Loucy (cell line): ENCODE data around the gene GORASP1.

Experiments used
- H2AFZ ChIP-seq: fragments of 200-600 bp; sonication (generic); 2 replicates; pipeline ENCODE4 v1.6.0; 2016; ENCODE audit warnings: antibody characterized with exemption, mild to moderate bottlenecking, low read length, moderate library complexity
- H3F3A ChIP-seq: fragments of 200-600 bp; 2 replicates; pipeline ENCODE4 v1.6.0; 2016; ENCODE audit warnings: antibody characterized with exemption, low read depth, mild to moderate bottlenecking
- H3K27me3 ChIP-seq: fragments of 200-600 bp; sonication (generic); 2 replicates; pipeline ENCODE4 v1.6.1; 2014; ENCODE audit warnings: low read length, mild to moderate bottlenecking; ENCODE audit not compliant: insufficient read depth, poor library complexity, severe bottlenecking
- H3K36me3 ChIP-seq: fragments of 200-600 bp; sonication (generic); 2 replicates; pipeline ENCODE4 v1.6.1; 2016; ENCODE audit warnings: low read length; ENCODE audit not compliant: insufficient read depth
- H3K4me1 ChIP-seq: fragments of 200-600 bp; sonication (generic); 2 replicates; pipeline ENCODE4 v1.5.1; 2014; ENCODE audit warnings: low read length, mild to moderate bottlenecking; ENCODE audit not compliant: insufficient read depth, poor library complexity, severe bottlenecking
- H3K4me2 ChIP-seq: fragments of 200-600 bp; sonication (generic); 2 replicates; pipeline ENCODE4 v1.6.0; 2014; ENCODE audit warnings: antibody characterized with exemption, low read length, low read depth, mild to moderate bottlenecking; ENCODE audit not compliant: poor library complexity, severe bottlenecking
- H3K4me3 ChIP-seq: fragments of 200-600 bp; sonication (generic); 2 replicates; pipeline ENCODE4 v1.5.1; 2014; ENCODE audit warnings: low read length, mild to moderate bottlenecking, mixed read lengths; ENCODE audit not compliant: poor library complexity, severe bottlenecking
- H3K79me2 ChIP-seq: fragments of 200-600 bp; sonication (generic); 2 replicates; pipeline ENCODE4 v1.6.1; 2014; ENCODE audit warnings: low read length; ENCODE audit not compliant: insufficient read depth
- H3K9ac ChIP-seq: fragments of 200-600 bp; sonication (generic); 2 replicates; pipeline ENCODE4 v1.6.0; 2014; ENCODE audit warnings: mild to moderate bottlenecking, low read depth, low read length, moderate library complexity; ENCODE audit not compliant: poor library complexity, severe bottlenecking
- H3K9me2 ChIP-seq: fragments of 200-600 bp; sonication (generic); replicated peaks from 2 replicates; pipeline ENCODE4 v1.6.1; 2016; ENCODE audit warnings: low read depth, low read length, mixed read lengths
- H3K9me3 ChIP-seq: fragments of 200-600 bp; sonication (generic); 2 replicates; pipeline ENCODE4 v1.6.1; 2014; ENCODE audit warnings: mild to moderate bottlenecking, antibody characterized with exemption, low read length, low read depth; ENCODE audit not compliant: insufficient read depth
- H4K20me1 ChIP-seq: fragments of 200-600 bp; sonication (generic); 2 replicates; pipeline ENCODE4 v1.6.0; 2014; ENCODE audit warnings: antibody characterized with exemption, low read length, mild to moderate bottlenecking; ENCODE audit not compliant: insufficient read depth, poor library complexity, severe bottlenecking
- EZH2phosphoT487 ChIP-seq: fragments of 200-600 bp; IDR thresholded peaks from 2 replicates; pipeline ENCODE4 v1.6.1; 2018; ENCODE audit warnings: antibody characterized with exemption, mild to moderate bottlenecking, moderate library complexity, borderline replicate concordance
- TF ChIP-seq, protein P1 (sequence below): fragments of 200-600 bp; sonication (generic); conservative IDR thresholded peaks from 2 replicates; pipeline ENCODE4 v1.5.1; 2014; ENCODE audit warnings: mild to moderate bottlenecking, antibody characterized with exemption, low read length

The GORASP1 gene

GRCh38 chr3:39086144-39086543 lies 21.3 kb downstream of the GORASP1 start:
- no peaks in the 10 kb centered on the region for H3F3A ChIP-seq
- no peak overlapping the region for H3K4me3 ChIP-seq
- no peaks in the 10 kb centered on the region for H3K9me2 ChIP-seq
- H3K9me3 ChIP-seq = no peaks in the 10 kb centered on the region
- no peak overlapping the region for H2AFZ ChIP-seq
- no peaks in the 10 kb centered on the region for H3K4me1 ChIP-seq
- peaks cover 77% of the 10 kb centered on the region; the same call in 1 of the 2 replicates for H3K36me3 ChIP-seq
- no peaks in the 10 kb centered on the region for H3K79me2 ChIP-seq
- no peaks in the 10 kb centered on the region for H3K27me3 ChIP-seq
- no peaks in the 10 kb centered on the region for H4K20me1 ChIP-seq
- no peak overlapping the region for H3K9ac ChIP-seq
- TF ChIP-seq, protein P1, sequence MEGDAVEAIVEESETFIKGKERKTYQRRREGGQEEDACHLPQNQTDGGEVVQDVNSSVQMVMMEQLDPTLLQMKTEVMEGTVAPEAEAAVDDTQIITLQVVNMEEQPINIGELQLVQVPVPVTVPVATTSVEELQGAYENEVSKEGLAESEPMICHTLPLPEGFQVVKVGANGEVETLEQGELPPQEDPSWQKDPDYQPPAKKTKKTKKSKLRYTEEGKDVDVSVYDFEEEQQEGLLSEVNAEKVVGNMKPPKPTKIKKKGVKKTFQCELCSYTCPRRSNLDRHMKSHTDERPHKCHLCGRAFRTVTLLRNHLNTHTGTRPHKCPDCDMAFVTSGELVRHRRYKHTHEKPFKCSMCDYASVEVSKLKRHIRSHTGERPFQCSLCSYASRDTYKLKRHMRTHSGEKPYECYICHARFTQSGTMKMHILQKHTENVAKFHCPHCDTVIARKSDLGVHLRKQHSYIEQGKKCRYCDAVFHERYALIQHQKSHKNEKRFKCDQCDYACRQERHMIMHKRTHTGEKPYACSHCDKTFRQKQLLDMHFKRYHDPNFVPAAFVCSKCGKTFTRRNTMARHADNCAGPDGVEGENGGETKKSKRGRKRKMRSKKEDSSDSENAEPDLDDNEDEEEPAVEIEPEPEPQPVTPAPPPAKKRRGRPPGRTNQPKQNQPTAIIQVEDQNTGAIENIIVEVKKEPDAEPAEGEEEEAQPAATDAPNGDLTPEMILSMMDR = no peak
- TF ChIP-seq EZH2phosphoT487 = no peak
- no peak overlapping the region for H3K4me2 ChIP-seq

GRCh38 chr3:39082666-39083313 lies 24.6 kb downstream of the GORASP1 start:
- Histone ChIP-seq H3K4me3 (no peak overlapping the region), H3K27me3 (no peaks in the 10 kb centered on the region), H3K9me2 (no peaks in the 10 kb centered on the region), H3K36me3 (peaks cover 61% of the 10 kb centered on the region), H3K9ac (no peak overlapping the region), H3K4me1 (no peaks in the 10 kb centered on the region), H2AFZ (no peak overlapping the region), H3K4me2 (no peak overlapping the region), H4K20me1 (no peaks in the 10 kb centered on the region), H3K79me2 (no peaks in the 10 kb centered on the region), H3F3A (no peaks in the 10 kb centered on the region), H3K9me3 (no peaks in the 10 kb centered on the region)
- TF ChIP-seq, protein P1 = no peak
- TF ChIP-seq EZH2phosphoT487 = no peak

DNA sequence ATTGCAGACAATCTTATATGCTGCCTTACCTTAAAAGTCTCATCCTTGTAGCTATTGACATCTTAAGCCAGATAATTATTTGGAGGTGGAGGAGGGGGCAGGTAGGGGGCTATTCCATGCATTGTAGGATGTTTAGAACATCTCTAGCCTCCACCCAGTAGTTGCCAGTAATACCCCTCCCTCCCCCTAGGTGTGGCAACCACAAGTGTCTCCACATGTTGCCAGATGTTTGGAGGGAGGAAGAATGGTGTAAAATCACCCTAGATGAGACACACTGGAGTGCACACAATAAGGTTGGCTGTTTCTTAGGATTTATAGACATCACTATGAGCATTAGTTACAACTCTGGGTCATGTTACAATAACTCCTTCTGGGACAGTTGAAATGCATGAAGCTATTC lies 27.4 kb downstream of the GORASP1 start:
- Histone ChIP-seq H3K9me3 (no peaks in the 10 kb centered on the region), H3K9me2 (no peaks in the 10 kb centered on the region), H3K27me3 (no peaks in the 10 kb centered on the region), H3K4me2 (no peak overlapping the region), H3F3A (no peaks in the 10 kb centered on the region), H3K79me2 (no peaks in the 10 kb centered on the region), H3K36me3 (peaks cover 62% of the 10 kb centered on the region), H3K9ac (no peak overlapping the region), H3K4me3 (no peak overlapping the region), H2AFZ (no peak overlapping the region), H4K20me1 (no peaks in the 10 kb centered on the region), H3K4me1 (no peaks in the 10 kb centered on the region)
- TF ChIP-seq, protein P1 = no peak
- TF ChIP-seq EZH2phosphoT487 = no peak
